Fibroblast of the aortic adventitia (primary cell): ENCODE measurements around the gene C16orf89. TPM values are rescaled to one million over a fixed set of nuclear protein-coding genes. Genes with fewer than 3 reads are reported as not detected.
"Not testable (repeated sequence)": the region's sequence is repeated elsewhere in the genome, so short reads cannot be mapped to it uniquely, and the experiment has no call there.

Source experiments
- DNase-seq: peaks from one replicate; pipeline ENCODE4 v3.0.0-alpha.2; 2010; ENCODE audit warnings: low read depth
- H3K4me3 ChIP-seq: 2 replicates; pipeline ENCODE4 v1.5.1; 2011; ENCODE audit warnings: low read depth, mild to moderate bottlenecking, control low read depth, low read length, moderate library complexity
- CTCF ChIP-seq: IDR thresholded peaks from 2 replicates; pipeline ENCODE4 v1.5.1; 2011; ENCODE audit warnings: mild to moderate bottlenecking, low read length, control low read depth, inconsistent platforms; ENCODE audit not compliant: insufficient read depth
- total RNA-seq: library from RNA; depleted of rRNA; stranded (reverse); fragments of >200 nt; gene quantifications from 2 replicates; pipeline ENCODE4 v1.2.3, GENCODE V29; 2012; ENCODE audit warnings: low replicate concordance

The C16orf89 gene
- total RNA-seq, 1 donor, result 1.6 TPM

- DNase-seq, result no peak
- TF ChIP-seq CTCF, result no peak
- H3K4me3 ChIP-seq, result no peak overlapping the region
These were observed 10.6 kb downstream of the C16orf89 start for GRCh38 chr16:5054876-5055865.

DNA sequence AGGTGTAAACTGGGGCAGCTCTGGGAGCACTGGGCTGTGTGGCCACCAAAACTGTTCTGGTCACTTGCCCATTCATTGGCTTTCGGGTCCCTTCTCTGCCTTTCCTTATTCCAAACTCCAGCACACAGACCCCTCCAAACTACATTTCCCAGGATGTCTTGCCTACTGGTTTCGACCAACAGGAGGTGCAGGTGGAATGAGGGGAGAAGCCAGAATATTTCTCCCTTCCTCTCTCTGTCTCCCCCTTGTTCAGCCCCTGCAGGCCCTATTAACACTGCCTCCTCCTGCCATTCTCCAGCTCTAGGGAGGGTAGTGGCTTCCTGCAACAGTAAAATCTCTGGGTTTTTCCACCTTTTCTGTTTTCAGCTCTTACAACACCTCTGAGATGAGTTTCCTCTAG, 18.8 kb downstream of the C16orf89 start:
- no peak for TF ChIP-seq CTCF

DNA sequence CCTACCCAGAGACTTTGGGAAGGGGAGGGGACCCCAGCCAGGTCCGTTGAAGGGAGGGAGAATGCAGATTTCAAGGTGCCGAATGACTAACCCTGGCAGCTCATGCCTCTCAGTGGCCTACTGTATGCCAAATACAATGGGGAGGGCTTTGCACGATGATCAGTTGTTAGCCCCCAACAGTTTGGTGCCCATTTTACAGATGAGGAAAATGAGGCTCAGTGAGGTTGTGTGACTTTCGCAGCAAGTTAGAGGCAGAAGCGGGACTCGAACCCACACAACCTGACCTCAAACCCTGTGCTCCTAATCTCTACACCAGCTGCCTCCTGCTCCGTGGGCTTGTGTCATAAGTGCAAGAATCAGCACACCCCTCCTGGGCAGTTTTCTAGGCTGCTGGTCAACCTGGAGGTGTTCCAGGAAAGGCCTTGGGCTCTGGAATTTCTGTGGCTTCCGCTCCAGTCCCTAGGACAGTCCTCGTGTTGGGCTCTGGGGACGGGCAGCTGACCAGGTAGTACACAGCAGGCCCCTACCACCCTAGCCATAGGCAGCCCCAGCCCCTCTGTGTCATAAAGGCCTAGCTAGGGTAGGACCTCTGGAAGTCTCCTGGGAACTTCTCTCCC, 20.1 kb downstream of the C16orf89 start:
- H3K4me3 ChIP-seq, result no peak overlapping the region
- no peak for DNase-seq
- TF ChIP-seq CTCF, result no peak

More for the DNA sequence above, 18.8 kb downstream of the C16orf89 start:
- H3K4me3 ChIP-seq, result no peak overlapping the region
- DNase-seq, result no peak

- DNase-seq, H3K4me3 ChIP-seq: not testable (repeated sequence)
These were observed 21.2 kb downstream of the C16orf89 start for GRCh38 chr16:5044581-5044980.

- no peak overlapping the region for H3K4me3 ChIP-seq
- no peak for TF ChIP-seq CTCF
- no peak for DNase-seq
These were observed 21.7 kb downstream of the C16orf89 start for GRCh38 chr16:5044011-5044540.

- TF ChIP-seq CTCF, result no peak
- no peak for DNase-seq
- H3K4me3 ChIP-seq, result no peak overlapping the region
These were observed 23.1 kb downstream of the C16orf89 start for GRCh38 chr16:5042574-5043171.
